Neuronal stem cell (in vitro differentiated cells): ENCODE results near the gene ZFYVE1.
A peak's percentile ranks its signal among the peaks of the same experiment; 100 is the strongest.

ENCODE experiments used
- DNase-seq: peaks from one replicate; pipeline ENCODE4 v3.0.0-alpha.2; 2013; ENCODE audit warnings: low spot score
- H2AFZ ChIP-seq: one replicate; pipeline ENCODE4 v1.6.1; 2013; ENCODE audit warnings: mild to moderate bottlenecking, low read length, inconsistent platforms
- H2AK5ac ChIP-seq: 2 replicates; pipeline ENCODE4 v1.6.1; 2013; ENCODE audit warnings: low read depth, mild to moderate bottlenecking, inconsistent platforms, low read length, moderate library complexity, mixed read lengths
- H2BK120ac ChIP-seq: 2 replicates; pipeline ENCODE4 v1.6.1; 2013; ENCODE audit warnings: low read depth, mild to moderate bottlenecking, inconsistent platforms, low read length, moderate library complexity, mixed read lengths
- H2BK12ac ChIP-seq: one replicate; pipeline ENCODE4 v1.6.1; 2013; ENCODE audit warnings: low read length, inconsistent platforms
- H2BK15ac ChIP-seq: 2 replicates; pipeline ENCODE4 v1.6.1; 2013; ENCODE audit warnings: mild to moderate bottlenecking, low read length, inconsistent platforms, mixed read lengths
- H2BK5ac ChIP-seq: one replicate; pipeline ENCODE4 v1.6.1; 2013; ENCODE audit warnings: inconsistent platforms, mild to moderate bottlenecking, low read length, moderate library complexity
- H3K14ac ChIP-seq: one replicate; pipeline ENCODE4 v1.6.1; 2013; ENCODE audit warnings: low read length, inconsistent platforms
- H3K18ac ChIP-seq: 2 replicates; pipeline ENCODE4 v1.6.1; 2013; ENCODE audit warnings: low read length, inconsistent platforms
- H3K23ac ChIP-seq: 2 replicates; pipeline ENCODE4 v1.6.1; 2013; ENCODE audit warnings: low read depth, mild to moderate bottlenecking, mixed read lengths, low read length, inconsistent platforms; ENCODE audit not compliant: poor library complexity
- H3K27ac ChIP-seq: replicated peaks from 3 replicates; pipeline ENCODE4 v1.5.1; 2013; ENCODE audit warnings: low read length, inconsistent platforms
- H3K27me3 ChIP-seq, 3 experiments: 2 replicates each; pipeline ENCODE4 v1.6.1; 2013; ENCODE audit warnings: low read length in 3 of 3, mild to moderate bottlenecking in 2 of 3, inconsistent platforms in 1 of 3, low read depth in 1 of 3, mixed read lengths in 1 of 3, moderate library complexity in 1 of 3; ENCODE audit not compliant: control insufficient read depth in 3 of 3, insufficient read depth in 3 of 3
- H3K36me3 ChIP-seq, 2 donors: replicated peaks in 1 of 2; 2 replicates each; pipeline ENCODE4 v1.6.1; 2013; ENCODE audit warnings: low read length in 2 of 2; ENCODE audit not compliant: control insufficient read depth in 2 of 2, insufficient read depth in 2 of 2
- H3K4ac ChIP-seq: 2 replicates; pipeline ENCODE4 v1.6.1; 2013; ENCODE audit warnings: inconsistent platforms, mild to moderate bottlenecking, low read length, moderate library complexity
- H3K4me1 ChIP-seq, 2 donors: 1 replicate in 1 of 2; 2 replicates in 1 of 2; pipeline ENCODE4 v1.6.1; 2013; ENCODE audit warnings: low read length in 2 of 2, low read depth in 1 of 2; ENCODE audit not compliant: control insufficient read depth in 2 of 2, insufficient read depth in 1 of 2
- H3K4me2 ChIP-seq: one replicate; pipeline ENCODE4 v1.6.1; 2013; ENCODE audit warnings: mild to moderate bottlenecking, low read length, inconsistent platforms; ENCODE audit not compliant: insufficient read depth, poor library complexity, severe bottlenecking
- H3K4me3 ChIP-seq, 2 donors: 2 replicates each; pipeline ENCODE4 v1.5.1; 2013; ENCODE audit warnings: low read length in 2 of 2, mild to moderate bottlenecking in 2 of 2, inconsistent platforms in 1 of 2, moderate library complexity in 1 of 2
- H3K79me1 ChIP-seq: one replicate; pipeline ENCODE4 v1.6.1; 2013; ENCODE audit warnings: low read depth, mild to moderate bottlenecking, inconsistent platforms, low read length, moderate library complexity
- H3K9ac ChIP-seq: one replicate; pipeline ENCODE4 v1.6.1; 2013; ENCODE audit warnings: mild to moderate bottlenecking, low read depth, low read length, inconsistent platforms; ENCODE audit not compliant: poor library complexity
- H3K9me3 ChIP-seq, 2 donors: replicated peaks in 1 of 2; 2 replicates each; pipeline versions ENCODE3 to v1.6.1; 2013; ENCODE audit warnings: low read length in 2 of 2, mild to moderate bottlenecking in 2 of 2, inconsistent platforms in 1 of 2, low read depth in 1 of 2, mixed read lengths in 1 of 2, moderate library complexity in 1 of 2; ENCODE audit not compliant: control insufficient read depth in 2 of 2, insufficient read depth in 1 of 2
- H4K8ac ChIP-seq: one replicate; pipeline ENCODE4 v1.6.1; 2013; ENCODE audit warnings: low read depth, mild to moderate bottlenecking, inconsistent platforms, low read length, moderate library complexity
- H4K91ac ChIP-seq: one replicate; pipeline ENCODE4 v1.6.1; 2013; ENCODE audit warnings: low read length, low read depth, mild to moderate bottlenecking, inconsistent platforms; ENCODE audit not compliant: poor library complexity
- WGBS, 2 donors: extraction: QIAGEN DNeasy Blood & Tissue Kit; methylation state at CpG; one replicate each; pipeline ENCODE4 v1.1.7; 2013; ENCODE audit warnings: missing lambda C conversion rate in 2 of 2, mixed read lengths in 1 of 2; ENCODE audit not compliant: insufficient read length in 2 of 2, insufficient replicate concordance in 1 of 2; ENCODE audit errors: extremely low coverage in 2 of 2; 5-methylcytosine and 5-hydroxymethylcytosine counted together

The ZFYVE1 gene

DNA sequence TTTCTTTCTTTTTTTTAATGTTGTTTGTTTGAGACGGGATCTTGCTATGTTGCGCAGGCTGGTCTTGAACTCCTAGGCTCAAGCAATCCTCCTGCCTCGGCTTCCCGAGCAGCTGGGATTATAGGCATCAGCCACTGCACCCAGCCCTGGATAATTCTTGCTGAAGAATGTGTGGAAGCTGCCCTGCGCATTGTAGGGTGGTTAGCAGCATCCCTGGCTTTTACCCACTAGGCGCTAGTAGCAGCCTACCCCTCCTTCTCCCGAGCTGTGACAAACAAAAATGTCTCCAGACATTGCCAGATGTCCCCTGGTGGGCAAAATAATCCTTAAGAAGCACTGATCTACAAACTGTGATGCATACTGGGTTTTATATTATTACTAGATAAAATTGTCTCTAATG lies 94.0 kb downstream of the ZFYVE1 start:
- H3K27me3 ChIP-seq = no peaks in the 10 kb centered on the region
- no peak overlapping the region for H2BK15ac ChIP-seq
- H4K91ac ChIP-seq = no peak overlapping the region
- H3K79me1 ChIP-seq = no peaks in the 10 kb centered on the region
- H3K4me3 ChIP-seq = no peak overlapping the region
- no peak overlapping the region for H4K8ac ChIP-seq
- H3K36me3 ChIP-seq = no peaks in the 10 kb centered on the region
- no peak overlapping the region for H3K27ac ChIP-seq
- H3K23ac ChIP-seq = no peak overlapping the region
- no peaks in the 10 kb centered on the region for H3K9me3 ChIP-seq
- no peak overlapping the region for H2BK120ac ChIP-seq
- H3K4me1 ChIP-seq = peaks cover 0 to 1% of the 10 kb centered on the region in 2 donors
- no peak overlapping the region for H2BK12ac ChIP-seq
- no peak for DNase-seq
- H2AFZ ChIP-seq = no peak overlapping the region
- H3K4ac ChIP-seq = no peak overlapping the region
- H2BK5ac ChIP-seq = no peak overlapping the region
- H3K9ac ChIP-seq = no peak overlapping the region
- no peak overlapping the region for H3K4me2 ChIP-seq
- H2AK5ac ChIP-seq = no peak overlapping the region
- WGBS, 2 donors = no CpG with 5 or more reads among the region's 7 CpGs
- no peak overlapping the region for H3K18ac ChIP-seq
- no peak overlapping the region for H3K14ac ChIP-seq

DNA sequence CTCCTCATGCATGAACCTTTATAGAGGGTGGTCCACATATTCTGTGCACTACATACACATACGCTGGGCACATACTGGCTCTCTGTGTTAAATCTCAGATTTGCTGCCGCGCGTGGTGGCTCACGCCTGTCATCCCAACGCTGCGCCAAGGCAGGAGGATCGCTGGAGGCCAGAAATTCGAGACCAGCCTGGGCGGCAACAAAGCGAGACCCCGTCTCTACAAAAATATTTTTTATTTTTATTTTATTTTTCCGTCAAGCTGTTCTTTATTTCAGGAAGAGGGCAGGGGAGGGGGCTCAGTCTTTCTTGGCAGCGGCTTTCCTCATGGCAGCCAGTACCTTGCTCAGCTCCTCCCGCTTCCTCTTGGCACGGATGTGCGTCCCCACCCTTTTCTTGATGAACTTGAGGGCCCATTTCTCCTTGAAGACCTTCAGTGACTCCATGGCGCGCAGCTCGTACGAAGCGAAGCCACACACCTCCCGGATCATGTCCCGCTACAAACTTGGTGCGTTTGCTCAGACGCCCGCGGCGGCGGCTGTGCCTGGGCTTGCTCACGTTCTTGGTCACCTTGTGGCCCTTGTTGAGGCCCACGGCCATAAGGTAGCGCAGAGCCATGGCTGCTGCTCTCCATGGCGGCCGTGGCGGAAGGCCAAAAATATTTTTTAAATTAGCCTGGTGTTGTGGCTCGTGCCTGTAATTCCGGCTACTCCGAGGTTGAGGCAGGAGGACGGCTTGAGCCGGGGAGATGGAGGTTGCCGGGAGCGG lies 97.4 kb downstream of the ZFYVE1 start:
- Histone ChIP-seq H2AK5ac (no peak overlapping the region), H3K4me2 (no peak overlapping the region), H3K27me3 (peaks cover 0 to 4% (median 0%) of the 10 kb centered on the region in 3 experiments), H3K4me3 (no peak overlapping the region), H2BK12ac (no peak overlapping the region), H4K8ac (no peak overlapping the region), H2BK15ac (no peak overlapping the region), H3K9ac (peak overlapping the region; percentile 21), H2BK120ac (no peak overlapping the region), H3K36me3 (no peaks in the 10 kb centered on the region), H3K9me3 (no peaks in the 10 kb centered on the region), H4K91ac (no peak overlapping the region), H2BK5ac (no peak overlapping the region), H3K79me1 (no peaks in the 10 kb centered on the region), H3K14ac (no peak overlapping the region), H3K27ac (no peak overlapping the region), H3K4ac (no peak overlapping the region), H3K18ac (no peak overlapping the region), H2AFZ (no peak overlapping the region), H3K23ac (no peak overlapping the region), H3K4me1 (peaks cover under 1 to 3% of the 10 kb centered on the region in 2 donors)
- no peak for DNase-seq
- WGBS, 2 donors = no CpG with 5 or more reads among the region's 43 CpGs

DNA sequence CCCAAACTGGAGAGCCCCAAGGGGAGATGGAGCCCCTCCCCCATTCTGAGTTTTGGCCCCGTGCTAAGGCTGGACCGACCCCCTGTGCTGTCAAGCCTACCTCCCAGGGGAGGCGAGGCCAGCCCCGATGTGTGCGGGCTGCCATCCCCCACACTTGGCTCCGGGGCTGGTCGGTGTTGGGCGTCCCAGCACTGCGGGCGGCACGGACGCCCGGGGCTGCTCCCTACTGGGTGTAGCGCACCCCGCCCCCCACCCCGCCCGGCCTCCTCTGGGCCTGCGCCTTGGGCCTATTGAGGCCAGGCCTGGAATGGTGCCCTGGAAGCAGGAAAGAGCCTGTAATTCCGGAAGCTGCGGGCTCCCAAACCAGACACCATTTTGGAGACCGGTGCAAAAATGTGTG lies 98.0 kb downstream of the ZFYVE1 start:
- H3K18ac ChIP-seq = peak overlapping the region; percentile 17
- H2AK5ac ChIP-seq = no peak overlapping the region
- no peak overlapping the region for H2BK5ac ChIP-seq
- H3K27ac ChIP-seq = no peak overlapping the region
- H3K4me1 ChIP-seq = peaks cover 0 to 3% of the 10 kb centered on the region in 2 donors
- H3K4me3 ChIP-seq = no peak overlapping the region
- no peak overlapping the region for H2BK15ac ChIP-seq
- no peak overlapping the region for H3K4me2 ChIP-seq
- no CpG with 5 or more reads among the region's 21 CpGs for WGBS, 2 donors
- no peaks in the 10 kb centered on the region for H3K79me1 ChIP-seq
- peaks cover 0 to 6% (median 0%) of the 10 kb centered on the region in 3 experiments for H3K27me3 ChIP-seq
- no peak for DNase-seq
- no peak overlapping the region for H3K9ac ChIP-seq
- no peak overlapping the region for H2BK120ac ChIP-seq
- H3K23ac ChIP-seq = no peak overlapping the region
- no peak overlapping the region for H3K14ac ChIP-seq
- H3K9me3 ChIP-seq = no peaks in the 10 kb centered on the region
- no peak overlapping the region for H4K8ac ChIP-seq
- no peaks in the 10 kb centered on the region for H3K36me3 ChIP-seq
- no peak overlapping the region for H3K4ac ChIP-seq
- no peak overlapping the region for H2AFZ ChIP-seq
- no peak overlapping the region for H4K91ac ChIP-seq
- H2BK12ac ChIP-seq = no peak overlapping the region

DNA sequence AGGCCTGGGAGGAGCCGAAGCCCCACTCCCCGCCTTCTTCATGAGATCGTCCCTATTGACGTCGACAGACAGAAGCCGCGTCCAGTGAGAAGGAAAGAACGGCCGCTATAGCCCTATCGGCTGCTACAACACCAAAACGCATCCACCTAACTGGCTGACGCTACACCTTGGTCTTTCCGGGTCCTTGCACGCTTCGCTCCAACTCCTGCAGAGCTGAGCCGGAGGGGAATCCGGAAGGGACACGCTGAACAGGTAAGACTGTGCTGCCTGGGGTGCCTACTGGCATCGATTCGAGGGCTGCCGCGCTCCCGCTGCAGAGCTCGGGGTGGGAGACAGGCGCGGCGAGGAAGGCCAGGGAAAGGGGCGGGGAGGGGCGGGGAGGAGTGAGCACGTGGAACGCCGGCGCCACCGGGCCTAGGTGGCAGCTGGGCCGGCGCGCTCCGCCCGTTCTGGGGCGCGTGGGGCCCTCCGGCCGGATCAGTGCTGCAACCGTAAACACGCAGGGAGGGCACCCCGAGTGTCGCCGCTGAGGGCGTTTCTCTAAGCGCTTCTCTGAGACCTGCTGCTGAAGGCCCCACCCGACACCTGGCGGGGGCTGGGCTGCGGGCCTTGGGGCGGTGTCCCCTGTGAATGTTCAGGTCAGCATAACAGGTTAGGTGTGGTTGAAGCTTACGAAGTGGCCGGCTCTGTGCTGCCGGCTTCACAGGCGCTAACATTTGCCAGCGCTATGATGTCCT lies 100.4 kb downstream of the ZFYVE1 start, which contains the start of gene DCAF4:
DCAF4 (plus strand) TSS at position 173 of the 737 bp plus-strand sequence. CDS start 11,515 bp downstream, outside the sequence.
- DNase-seq = peak; percentile 93
- Histone ChIP-seq H3K9ac (peak within 1 kb of the TSS; percentile 76), H3K79me1 (no peaks in the 10 kb centered on the region), H3K36me3 (no peaks in the 10 kb centered on the region), H2AFZ (peak within 1 kb of the TSS; percentile 99), H3K4me3 (peak within 1 kb of the TSS; percentile 95 to 97), H2BK5ac (no peak within 1 kb of the TSS), H2BK15ac (no peak within 1 kb of the TSS), H3K23ac (no peak within 1 kb of the TSS), H3K4me1 (peaks cover 0 to 3% of the 10 kb centered on the region in 2 donors), H2BK120ac (no peak within 1 kb of the TSS), H2AK5ac (no peak within 1 kb of the TSS), H3K27ac (no peak within 1 kb of the TSS), H3K9me3 (no peaks in the 10 kb centered on the region), H4K8ac (no peak within 1 kb of the TSS), H3K14ac (peak within 1 kb of the TSS; percentile 42), H3K18ac (peak within 1 kb of the TSS; percentile 68), H3K4ac (no peak within 1 kb of the TSS), H3K27me3 (peaks cover 0 to 6% (median 0%) of the 10 kb centered on the region in 3 experiments), H3K4me2 (peak within 1 kb of the TSS; percentile 99), H4K91ac (no peak within 1 kb of the TSS), H2BK12ac (no peak within 1 kb of the TSS)
- WGBS, 2 donors = no CpG with 5 or more reads among the region's 59 CpGs
